COLO829 (cell line): ENCODE results near the gene EVC.

ENCODE experiments used
- DNase-seq: peaks from one replicate; pipeline ENCODE4 v3.0.0; 2012; ENCODE audit warnings: low spot score

Gene EVC

DNA sequence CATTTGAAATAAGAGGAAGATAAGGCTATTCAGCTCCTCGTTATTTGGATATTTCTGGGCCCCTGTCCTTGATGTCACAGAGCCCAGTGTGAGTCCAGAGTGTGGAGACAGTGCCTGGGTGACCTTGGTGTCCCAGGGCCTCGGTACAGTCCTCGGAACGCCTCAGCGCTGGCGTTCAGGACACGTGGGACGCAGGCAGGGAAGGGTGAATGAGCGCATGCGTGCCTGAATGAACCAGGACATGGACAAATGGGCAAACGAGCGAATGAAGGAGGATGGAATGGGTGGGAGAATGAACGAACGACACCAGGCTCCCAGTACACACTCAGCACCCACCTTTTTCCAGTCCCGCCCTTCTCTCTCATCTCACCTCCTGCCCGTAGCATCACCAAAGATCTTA, 44.2 kb downstream of the EVC start:
- no peak for DNase-seq

DNA sequence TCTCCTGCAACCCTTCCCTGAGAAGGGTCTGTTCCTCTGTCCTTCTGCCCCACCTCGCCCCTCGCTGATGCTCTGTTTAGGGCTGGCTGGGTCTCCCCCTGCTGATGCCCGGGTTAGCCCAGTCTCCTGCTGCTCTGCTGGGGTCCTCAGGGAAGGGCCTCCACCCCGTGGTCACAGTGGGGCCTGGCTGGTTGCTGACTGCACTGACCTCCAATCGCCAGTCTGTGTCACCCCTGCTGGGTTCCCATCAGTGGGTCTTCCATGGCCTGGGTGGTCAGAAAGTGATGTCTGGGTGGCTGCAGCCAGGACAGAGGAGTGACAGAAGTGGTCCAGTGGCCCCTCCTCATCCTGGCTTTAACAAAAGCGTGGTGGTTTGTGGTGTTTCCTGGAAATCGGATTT, 44.7 kb downstream of the EVC start:
- DNase-seq: no peak

DNA sequence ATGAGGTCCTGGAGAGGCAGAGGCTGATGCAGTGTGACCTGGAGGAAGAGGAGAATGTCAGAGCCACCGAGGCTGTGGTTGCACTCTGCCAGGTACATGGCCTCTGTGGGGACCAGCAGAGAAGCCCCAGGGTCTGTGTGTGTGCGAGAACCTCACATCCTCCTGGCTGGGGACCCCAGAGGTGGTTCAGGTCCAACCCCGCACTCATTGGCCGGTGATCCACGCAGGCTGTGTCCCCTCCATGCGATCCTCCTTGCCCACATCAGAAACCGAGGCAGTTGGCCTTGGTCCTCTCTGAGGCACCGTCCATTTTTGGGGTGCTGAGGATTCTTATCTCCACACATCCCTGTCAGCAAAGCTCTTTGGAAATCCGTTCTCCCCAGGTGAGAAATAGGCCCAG, 45.3 kb downstream of the EVC start:
- no peak for DNase-seq

DNA sequence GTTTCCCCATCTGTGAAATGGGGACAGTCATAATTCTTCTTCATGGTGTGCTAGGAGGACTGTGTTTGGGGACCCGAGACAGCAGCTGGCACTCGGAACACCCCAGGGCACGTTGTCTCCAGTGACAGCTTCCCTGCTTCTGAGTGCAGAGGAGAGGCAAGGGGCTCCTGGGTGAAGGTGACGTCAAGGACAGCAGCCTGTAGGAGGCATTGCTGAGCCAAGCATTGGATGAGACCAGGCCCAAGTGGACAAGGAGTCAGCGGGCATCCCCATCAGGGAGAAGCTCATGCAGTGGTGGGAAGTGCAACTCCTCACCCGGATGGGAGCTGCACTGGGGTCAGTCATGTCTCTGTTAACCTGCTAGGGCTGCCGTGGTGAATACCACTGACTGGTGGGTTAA, 46.1 kb downstream of the EVC start:
- DNase-seq: no peak

DNA sequence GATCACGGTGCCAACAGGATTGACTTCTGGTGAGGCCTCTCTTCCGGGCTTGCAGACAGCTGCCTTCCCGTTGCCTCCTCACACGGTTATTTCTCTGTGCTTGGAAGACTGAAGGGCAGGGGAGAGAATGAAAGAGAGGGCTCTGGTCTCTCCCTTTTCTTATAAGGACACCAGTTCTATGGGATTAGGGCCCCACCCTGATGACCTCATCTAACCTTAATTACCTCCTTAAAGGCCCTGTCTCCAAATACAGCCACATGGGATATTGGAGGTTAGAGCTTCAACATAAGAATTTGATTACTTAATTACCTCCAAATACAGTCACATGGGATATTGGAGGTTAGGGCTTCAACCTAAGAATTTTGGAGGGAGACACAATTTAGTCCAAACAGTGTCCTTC, 46.5 kb downstream of the EVC start:
- DNase-seq: no peak

DNA sequence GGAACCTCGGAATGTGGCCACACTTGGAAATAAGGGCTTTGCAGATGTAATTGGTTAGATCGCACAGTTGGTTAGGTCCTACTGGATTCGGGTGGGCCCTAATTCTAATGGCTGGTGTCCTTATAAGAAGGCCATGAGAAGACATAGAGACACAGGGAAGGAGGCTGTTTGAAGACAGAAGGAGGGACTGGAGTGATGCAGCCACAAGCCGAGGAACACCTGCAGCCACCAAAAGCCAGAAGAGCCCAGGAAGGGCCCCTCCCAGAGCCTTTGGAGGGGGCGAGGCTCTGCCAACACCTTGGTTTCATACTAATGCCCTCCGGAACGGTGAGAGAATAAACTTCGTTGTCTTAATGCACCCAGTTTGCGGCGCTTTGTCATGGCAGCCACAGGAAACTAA, 47.0 kb downstream of the EVC start:
- DNase-seq: no peak

DNA sequence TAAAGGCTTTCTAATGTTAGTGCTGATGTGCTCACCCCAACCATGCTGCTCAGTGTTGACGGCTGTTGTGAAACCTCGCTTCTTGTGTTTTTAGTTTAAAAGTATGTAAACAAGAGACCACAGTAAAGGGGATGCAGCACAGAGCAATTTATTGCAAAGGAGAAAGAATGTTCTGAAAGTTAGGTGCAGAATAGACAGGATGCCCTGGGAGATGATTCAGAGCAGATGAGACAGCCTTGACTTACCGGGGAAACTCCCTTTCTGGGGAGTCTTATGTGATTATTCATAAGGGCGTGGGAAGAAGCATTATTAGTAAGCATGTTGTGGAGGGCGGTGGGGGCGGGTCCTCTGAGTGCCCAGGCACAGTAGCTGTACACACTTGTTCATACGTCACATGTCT, 47.7 kb downstream of the EVC start:
- DNase-seq: peak; percentile 42

DNA sequence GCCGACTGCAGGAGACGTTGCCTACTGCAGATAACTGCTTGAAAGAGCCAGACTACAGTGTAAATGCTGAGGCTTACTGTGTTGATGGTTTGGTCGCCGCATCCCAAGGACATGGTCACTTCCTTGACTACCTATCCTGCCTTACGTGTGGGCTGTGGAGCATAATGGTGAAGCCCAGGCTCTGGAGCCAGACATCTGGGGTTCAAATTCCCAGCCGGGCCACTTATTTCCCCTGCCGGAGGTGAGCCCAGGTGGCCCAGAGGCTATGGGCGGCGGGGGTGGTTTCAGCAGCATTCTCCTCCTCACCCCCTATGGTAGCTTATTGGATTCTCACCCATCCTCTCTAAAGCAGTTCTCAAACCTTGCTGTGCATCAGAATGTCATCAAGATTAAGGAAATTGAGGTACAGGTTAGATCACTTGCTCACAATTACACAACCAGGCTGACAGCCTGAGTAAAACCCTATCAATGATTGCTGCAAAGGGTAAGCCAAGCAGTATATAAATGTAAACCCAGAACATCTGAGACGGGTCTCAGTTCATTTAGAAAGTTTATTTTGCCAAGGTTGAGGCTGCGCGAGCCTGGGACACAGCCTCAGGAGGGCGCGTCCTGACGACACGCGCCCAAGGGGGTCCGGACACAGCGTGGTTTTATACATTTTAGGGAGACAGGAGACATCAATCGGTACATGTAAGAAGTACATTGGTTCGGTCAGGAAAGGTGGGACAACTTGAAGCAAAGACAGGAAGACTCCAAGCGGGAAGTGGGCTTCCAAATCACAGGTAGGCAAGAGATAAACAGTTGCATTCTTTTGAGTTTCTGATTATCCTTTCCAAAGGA, 48.5 kb downstream of the EVC start:
- DNase-seq: no peak

DNA sequence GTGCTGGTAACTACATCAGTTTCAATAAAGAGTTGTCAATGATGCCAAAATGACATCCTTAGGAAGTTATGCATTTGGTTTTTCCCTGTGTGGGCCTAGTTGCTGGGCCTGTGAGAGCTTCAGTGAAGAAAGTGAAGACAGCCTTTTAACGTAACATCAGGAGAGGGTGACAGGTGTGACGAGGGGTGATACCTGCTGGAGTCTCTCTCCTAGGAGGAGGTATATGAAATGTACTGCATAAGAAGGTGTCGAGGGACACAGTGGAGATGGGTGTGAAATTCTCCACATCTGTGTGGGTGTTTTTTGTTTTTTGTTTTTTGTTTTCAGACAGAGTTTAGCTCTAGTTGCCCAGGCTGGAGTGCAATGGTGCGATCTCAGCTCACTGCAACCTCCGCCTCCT, 49.2 kb downstream of the EVC start:
- DNase-seq: no peak

DNA sequence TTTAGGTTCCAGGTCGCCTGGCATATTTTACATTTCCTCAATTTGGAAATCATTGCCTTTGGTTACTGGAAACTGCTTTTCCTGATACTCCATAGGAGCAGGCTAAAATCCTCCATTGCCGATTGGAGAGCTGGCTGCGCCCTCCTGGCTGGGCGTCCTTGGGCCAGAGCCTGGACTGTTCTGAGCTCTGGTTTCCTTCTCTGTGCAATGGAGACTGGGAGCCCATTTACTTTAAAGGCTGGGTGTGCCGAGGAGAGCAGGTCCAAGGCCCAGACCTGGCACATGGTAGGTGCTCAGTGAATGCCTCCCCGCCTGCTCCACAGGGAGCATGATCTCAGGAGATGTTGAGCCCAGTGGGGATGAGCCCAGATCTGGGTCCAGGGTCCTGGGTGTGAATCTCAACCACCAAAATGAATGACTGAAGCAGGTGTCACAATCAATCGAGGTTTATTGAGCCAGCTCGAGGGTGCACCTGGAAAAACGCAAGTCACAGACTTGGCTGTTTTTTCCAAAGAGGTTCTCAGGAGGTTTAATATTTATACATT, 50.0 kb downstream of the EVC start:
- DNase-seq: no peak

DNA sequence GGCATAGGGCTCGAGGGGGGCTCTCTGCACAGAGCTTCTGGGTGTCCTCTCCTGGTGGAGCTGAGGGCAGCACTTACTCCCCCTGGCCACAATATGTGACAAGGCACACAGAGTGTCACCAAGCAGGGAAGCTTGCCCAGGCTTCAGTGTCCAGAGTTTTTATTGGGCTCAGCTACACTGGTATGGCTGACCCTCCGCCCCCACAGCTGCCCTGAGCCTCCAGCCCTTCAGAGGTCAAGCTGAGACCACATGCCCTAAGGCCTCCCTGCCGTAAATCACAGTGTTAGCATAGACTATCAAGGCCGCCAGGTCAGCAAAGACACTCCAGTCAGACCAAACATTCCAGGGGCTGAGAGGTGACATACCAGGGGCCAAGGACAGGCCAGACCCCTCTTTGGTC, 59.0 kb downstream of the EVC start:
- no peak for DNase-seq

DNA sequence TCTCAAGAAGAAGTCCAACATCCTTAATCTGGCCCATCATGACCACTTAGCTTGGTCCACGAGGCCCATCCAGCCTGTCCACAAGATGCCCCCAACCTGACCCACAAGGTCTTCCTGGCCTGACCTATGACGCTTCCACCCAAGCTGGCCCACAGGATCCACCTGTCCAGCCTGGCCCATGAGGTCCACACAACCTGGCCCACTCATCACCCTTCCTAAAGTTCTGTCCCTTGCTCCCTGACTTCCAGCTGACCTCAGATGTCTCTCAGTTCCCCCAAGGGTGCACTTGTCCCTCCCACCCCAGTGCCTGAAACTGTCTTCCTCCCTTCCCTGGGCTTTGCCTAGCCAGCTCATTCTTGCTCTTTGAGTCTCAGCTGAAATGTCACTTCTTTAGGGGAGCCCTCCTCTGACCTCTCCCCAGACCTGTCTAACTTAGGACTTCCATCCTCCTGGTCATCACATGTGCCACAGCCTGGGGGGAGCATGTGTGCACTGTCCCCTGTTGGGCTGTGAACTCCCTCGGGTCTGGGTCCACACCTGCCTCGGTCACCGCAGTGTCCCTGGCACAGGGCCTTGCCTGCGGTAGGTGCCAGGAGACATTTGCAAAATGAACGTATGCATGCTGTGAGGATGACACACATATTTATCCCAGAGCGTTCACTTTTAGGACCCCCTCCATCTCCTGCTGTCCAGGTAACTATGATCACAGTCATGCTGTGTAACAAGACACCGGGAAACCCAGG, 61.7 kb downstream of the EVC start:
- DNase-seq: no peak

DNA sequence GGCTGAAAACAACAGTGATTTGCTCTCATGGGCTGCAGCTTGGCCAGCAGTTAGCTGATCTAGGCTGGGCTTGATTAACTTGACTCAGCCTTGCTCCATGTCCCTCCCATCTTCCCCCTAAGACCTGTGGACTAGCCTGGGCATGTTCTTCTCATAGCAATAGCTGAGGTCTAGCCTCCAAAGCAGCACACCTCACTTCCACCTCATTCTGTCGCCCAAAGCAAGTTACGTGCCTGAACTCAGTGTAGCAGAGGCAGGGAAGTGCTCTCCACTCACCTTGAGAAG, 62.2 kb downstream of the EVC start:
- DNase-seq: no peak

DNA sequence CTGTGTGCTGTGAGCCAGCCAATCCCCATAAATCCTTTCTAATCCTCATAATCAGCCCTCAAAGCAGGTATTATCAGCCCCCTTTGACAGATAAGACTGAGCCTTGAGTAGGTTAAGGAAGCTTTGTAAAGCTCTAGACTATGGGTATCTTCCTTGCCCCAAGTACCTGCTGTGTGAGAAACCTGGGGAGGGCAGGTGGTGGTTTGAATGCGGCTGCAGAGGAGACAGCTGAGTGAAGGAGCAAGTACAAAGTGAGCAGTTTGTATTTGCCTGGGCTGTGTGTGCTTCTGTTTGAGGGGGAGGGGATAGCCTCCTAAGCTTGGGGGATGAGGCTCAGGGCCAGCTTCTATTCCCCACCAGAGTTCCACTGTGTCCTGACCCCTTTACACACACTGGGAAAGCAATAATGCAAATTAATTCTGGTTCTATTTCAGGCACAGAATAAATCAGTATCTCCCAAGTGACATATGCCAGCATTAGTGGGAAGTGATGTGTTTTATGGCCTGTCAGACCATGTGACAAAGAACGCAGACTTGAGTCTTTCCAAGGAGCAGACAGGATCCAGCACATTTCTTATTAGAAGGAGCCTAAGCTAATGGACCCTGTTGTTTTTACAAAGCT, 63.5 kb downstream of the EVC start:
- DNase-seq: no peak

DNA sequence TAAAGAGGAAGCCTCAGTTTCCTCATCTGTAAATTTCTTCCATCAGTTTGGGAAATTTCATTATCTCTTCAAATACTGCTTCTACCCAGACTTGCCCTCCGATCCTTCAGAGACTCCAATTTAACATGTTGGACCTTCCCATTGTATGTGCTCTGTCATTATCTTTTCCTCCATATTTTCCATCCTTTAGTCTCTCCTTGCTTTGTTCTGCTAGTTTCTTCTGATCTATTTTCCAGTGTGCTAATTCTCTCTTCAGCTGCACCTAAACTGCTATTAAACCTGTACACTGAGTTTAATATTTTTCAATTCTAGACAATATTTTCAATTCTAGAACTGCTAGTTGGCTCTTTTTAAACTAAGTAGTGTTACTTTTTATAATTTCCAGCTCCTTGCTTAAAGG, 65.5 kb downstream of the EVC start:
- DNase-seq: no peak

DNA sequence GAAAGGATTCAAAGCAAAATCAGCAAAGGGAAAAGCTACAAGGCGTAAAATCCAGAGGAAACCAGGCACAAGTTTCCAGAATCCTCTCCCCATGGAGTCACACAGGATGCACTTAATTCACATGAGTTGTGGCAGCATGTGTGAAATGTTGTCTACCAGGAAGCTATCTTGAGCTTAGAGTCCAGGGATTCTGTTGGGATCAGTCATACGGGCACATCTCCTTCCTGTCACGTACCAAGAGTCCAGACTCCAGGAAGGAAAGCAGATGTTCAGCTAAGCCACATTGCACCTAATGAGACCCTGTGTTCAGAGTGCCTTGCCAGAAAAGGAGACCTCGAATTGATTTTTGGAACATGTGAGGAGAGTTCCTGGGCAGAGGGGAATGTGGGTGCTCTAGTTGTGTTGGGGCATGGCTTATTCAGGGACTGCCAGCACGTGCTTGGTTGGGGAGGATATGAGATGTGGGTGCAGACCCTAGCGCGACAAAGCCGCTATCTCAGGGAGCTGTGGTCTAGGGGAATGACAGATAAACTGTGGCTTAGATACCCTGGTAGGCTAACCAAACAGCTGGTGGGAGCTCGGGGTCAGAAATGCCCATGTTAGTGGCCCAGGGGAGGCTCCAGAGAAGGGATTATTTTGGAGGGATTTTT, 70.0 kb downstream of the EVC start:
- no peak for DNase-seq

DNA sequence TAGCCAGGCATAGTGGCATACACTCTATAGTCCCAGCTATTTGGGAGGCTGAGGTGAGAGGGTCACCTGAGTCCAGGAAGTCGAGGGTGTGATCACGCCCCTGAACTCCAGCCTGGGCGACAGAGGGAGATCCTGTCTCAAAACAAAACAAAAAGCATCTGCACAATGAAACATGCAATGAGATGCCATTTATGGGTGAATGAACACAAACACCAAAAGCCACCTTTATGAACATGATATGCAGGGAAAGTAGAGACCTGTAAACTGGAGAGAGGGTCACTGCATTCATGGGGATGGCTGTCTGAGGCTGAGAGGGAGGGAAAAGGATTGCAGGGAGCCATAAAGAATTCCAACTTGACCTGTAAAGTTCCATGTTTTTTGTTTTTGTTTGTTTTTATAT, 70.7 kb downstream of the EVC start:
- no peak for DNase-seq

DNA sequence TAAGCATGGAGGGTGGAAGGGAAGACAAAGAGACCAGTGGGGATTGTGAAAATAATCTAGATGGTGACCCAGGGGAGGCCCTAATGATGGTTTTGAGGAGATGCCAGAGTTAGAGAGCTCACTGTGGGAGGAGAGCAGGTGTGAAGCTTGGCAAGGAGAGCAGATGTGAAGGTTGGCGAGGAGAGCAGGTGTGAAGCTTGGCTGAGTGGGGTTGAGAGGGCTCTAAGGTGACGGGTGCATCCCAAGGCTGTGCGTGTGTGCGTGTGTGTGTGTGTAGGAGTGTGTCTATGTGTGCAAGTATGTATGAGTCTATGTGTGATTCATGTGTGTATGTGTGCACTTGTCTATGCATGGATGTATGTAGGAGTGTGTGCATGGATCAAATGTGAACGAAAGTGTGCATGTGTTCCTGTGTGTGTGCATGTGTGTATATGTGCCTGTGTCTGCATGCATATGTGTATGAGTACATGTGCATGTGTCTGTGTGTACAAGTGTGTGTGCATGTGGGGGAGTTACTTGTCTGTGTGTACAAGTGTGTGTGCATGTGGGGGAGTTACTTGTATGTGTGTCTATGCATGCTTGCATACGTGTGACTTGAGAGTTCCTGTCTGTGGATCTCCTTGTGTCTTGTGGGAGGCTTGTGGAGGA, 72.0 kb downstream of the EVC start:
- no peak for DNase-seq

DNA sequence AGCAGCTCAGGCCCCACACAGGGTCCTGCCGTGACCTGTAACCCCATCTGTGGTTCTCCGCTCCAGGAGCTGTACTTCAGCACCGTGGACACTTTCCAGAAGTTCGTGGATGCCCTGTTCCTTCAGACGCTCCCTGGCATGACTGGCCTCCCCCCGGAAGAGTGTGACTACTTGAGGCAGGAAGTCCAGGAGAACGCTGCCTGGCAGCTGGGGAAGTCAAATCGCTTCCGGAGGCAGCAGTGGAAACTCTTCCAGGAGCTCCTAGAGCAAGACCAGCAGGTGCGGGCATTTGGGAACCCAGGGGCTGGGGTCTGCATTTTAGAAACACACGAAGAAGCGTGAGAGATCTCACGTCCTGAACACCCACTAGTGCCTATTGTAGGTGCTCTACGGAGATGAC, 72.5 kb downstream of the EVC start:
- DNase-seq: no peak

DNA sequence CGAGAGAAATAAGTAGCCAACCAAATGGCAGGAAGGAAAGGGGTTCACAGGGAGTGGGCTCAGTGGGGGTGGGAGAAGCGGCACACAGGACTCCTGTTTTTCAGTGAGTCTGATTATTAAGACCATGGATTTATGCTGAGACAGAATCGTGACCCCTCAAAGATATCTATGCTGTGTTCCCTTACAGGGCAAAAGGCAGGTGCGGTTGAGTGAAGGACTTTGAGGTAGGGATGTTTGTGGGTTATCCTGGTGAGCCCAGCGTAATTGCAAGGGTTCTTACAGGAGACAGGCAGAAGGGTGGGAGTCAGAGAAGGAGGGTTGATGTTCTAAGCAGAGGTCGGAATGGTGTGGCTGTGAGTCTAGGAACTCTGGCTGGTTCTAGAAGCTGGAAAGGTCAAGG, 73.0 kb downstream of the EVC start:
- DNase-seq: no peak

DNA sequence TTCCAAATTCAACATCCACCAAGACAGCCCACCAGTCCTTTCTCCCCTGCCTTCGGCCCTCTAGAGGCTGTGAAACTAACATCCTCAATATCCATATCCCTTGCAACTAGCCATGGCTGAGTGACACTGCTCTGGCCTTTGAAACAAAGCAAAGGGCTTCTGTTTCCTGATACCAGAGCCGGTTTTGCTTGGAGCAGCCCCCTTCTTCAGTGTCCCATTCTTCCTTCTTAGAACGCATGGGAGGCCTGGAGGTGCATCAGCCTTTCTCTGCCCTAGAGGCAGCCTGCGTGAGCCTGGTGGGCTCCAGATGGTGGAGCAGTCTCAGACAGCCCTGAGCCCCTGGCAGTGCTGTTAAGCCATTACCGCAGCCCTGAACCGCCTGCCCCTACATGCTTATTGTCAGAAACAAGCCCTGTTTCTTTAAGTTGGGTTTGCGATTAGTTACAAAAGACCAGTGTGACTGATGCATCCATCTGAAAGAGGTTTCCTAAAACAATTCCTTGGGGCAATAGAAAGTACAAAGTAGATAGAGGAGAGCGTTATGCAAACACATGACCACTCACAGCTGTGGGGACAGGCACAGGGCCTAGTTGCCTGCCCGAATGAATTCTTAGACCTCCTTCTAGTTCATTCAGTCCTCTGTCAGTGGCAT, 74.1 kb downstream of the EVC start:
- DNase-seq: no peak
